Measurements from ENCODE around the gene BCL11B. TPM values are rescaled to one million over a fixed set of nuclear protein-coding genes. Genes with fewer than 3 reads are reported as not detected.

BCL11B gene
- total RNA-seq, 1 experiment from 2014 or later, result 80.6 TPM

GRCh38 chr14:99159341-99160340 lies 112.4 kb downstream of the BCL11B start:
- Histone ChIP-seq H3K27me3 (replicated peaks; ENCODE audit: insufficient read depth, low read depth, low read length, poor library complexity) (no peaks in the 10 kb centered on the region), H3K4me3 (ENCODE audit: low read depth, low read length, poor library complexity, severe bottlenecking) (no peak overlapping the region), H3K27ac (ENCODE audit: low read depth, low read length, poor library complexity, severe bottlenecking) (no peak overlapping the region), H3K4me1 (ENCODE audit: insufficient read depth, low read length, poor library complexity, severe bottlenecking) (peaks cover 15% of the 10 kb centered on the region), H3K9me3 (ENCODE audit: low read depth, low read length, poor library complexity, severe bottlenecking) (no peaks in the 10 kb centered on the region), H3K36me3 (ENCODE audit: insufficient read depth, low read length, poor library complexity, severe bottlenecking) (no peaks in the 10 kb centered on the region)
- no TSS peak for BruUV-seq (replicated peaks)
- intact Hi-C loops (cut with micrococcal nuclease; ENCODE audit: unreplicated experiment), result no loop called here
- DNase-seq (ENCODE audit: low spot score), result no peak
- no peak for TF ChIP-seq CTCF (conservative IDR thresholded peaks at IDR 0.05; ENCODE audit: low read depth, low read length)
- no peak for TF ChIP-seq EZH2 (IDR thresholded peaks at IDR 0.05; ENCODE audit: borderline replicate concordance, low read depth, low read length, poor library complexity, severe bottlenecking)
- ChIA-PET POLR2A (ENCODE audit: low non-redundant PET) (no interaction called here), CTCF (no interaction called here)

GRCh38 chr14:99158646-99159165 lies 113.3 kb downstream of the BCL11B start:
- intact Hi-C loops (cut with micrococcal nuclease; ENCODE audit: unreplicated experiment), result no loop called here
- no peak overlapping the region for H3K4me3 ChIP-seq (ENCODE audit: low read depth, low read length, poor library complexity, severe bottlenecking)
- TF ChIP-seq CTCF (conservative IDR thresholded peaks at IDR 0.05; ENCODE audit: low read depth, low read length) (no peak), EZH2 (IDR thresholded peaks at IDR 0.05; ENCODE audit: borderline replicate concordance, low read depth, low read length, poor library complexity, severe bottlenecking) (no peak)
- CTCF ChIA-PET, result no interaction called here
- DNase-seq (ENCODE audit: low spot score), result no peak
- POLR2A ChIA-PET (ENCODE audit: low non-redundant PET), result no interaction called here
- H3K27ac ChIP-seq (ENCODE audit: low read depth, low read length, poor library complexity, severe bottlenecking), result no peak overlapping the region
- no peaks in the 10 kb centered on the region for H3K27me3 ChIP-seq (replicated peaks; ENCODE audit: insufficient read depth, low read depth, low read length, poor library complexity)
- H3K4me1 ChIP-seq (ENCODE audit: insufficient read depth, low read length, poor library complexity, severe bottlenecking), result peaks cover 15% of the 10 kb centered on the region
- H3K9me3 ChIP-seq (ENCODE audit: low read depth, low read length, poor library complexity, severe bottlenecking), result no peaks in the 10 kb centered on the region
- no TSS peak for BruUV-seq (replicated peaks)
- H3K36me3 ChIP-seq (ENCODE audit: insufficient read depth, low read length, poor library complexity, severe bottlenecking), result no peaks in the 10 kb centered on the region

- ChIA-PET CTCF (no interaction called here), POLR2A (ENCODE audit: low non-redundant PET) (no interaction called here)
- no peaks in the 10 kb centered on the region for H3K9me3 ChIP-seq (ENCODE audit: low read depth, low read length, poor library complexity, severe bottlenecking)
- H3K27ac ChIP-seq (ENCODE audit: low read depth, low read length, poor library complexity, severe bottlenecking), result no peak overlapping the region
- H3K4me1 ChIP-seq (ENCODE audit: insufficient read depth, low read length, poor library complexity, severe bottlenecking), result peaks cover 15% of the 10 kb centered on the region
- DNase-seq (ENCODE audit: low spot score), result peak; percentile 38
- H3K4me3 ChIP-seq (ENCODE audit: low read depth, low read length, poor library complexity, severe bottlenecking), result no peak overlapping the region
- no peaks in the 10 kb centered on the region for H3K36me3 ChIP-seq (ENCODE audit: insufficient read depth, low read length, poor library complexity, severe bottlenecking)
- TF ChIP-seq EZH2 (IDR thresholded peaks at IDR 0.05; ENCODE audit: borderline replicate concordance, low read depth, low read length, poor library complexity, severe bottlenecking) (no peak), CTCF (conservative IDR thresholded peaks at IDR 0.05; ENCODE audit: low read depth, low read length) (no peak)
- H3K27me3 ChIP-seq (replicated peaks; ENCODE audit: insufficient read depth, low read depth, low read length, poor library complexity), result no peaks in the 10 kb centered on the region
- intact Hi-C loops (cut with micrococcal nuclease; ENCODE audit: unreplicated experiment), result no loop called here
- no TSS peak for BruUV-seq (replicated peaks)
These were observed 113.8 kb downstream of the BCL11B start for GRCh38 chr14:99158150-99158549.

Data from A673 (cell line).